ENCODE measurements around the gene MCF2L2. TPM values are rescaled to one million over a fixed set of nuclear protein-coding genes. Genes with fewer than 3 reads are reported as not detected.

The MCF2L2 gene
- total and polyA plus RNA-seq, 5 donors from 2014 or later = 2.1 to 20.7 (median 4.0) TPM

- no peak overlapping the region for H3K27ac Mint-ChIP-seq
- Histone ChIP-seq H3K4me3 (ENCODE audit: low read depth, low read length) (no peak overlapping the region), H3K27me3 (ENCODE audit: control insufficient read depth, insufficient read depth, low read length) (no peaks in the 10 kb centered on the region), H3K9me3 (ENCODE audit: control insufficient read depth in 2 of 2, low read length in 2 of 2) (no peaks in the 10 kb centered on the region), H3K27ac (ENCODE audit: insufficient read depth, low read length, poor library complexity, severe bottlenecking) (no peak overlapping the region), H3K4me1 (ENCODE audit: control insufficient read depth, insufficient read depth, low read length, poor library complexity, severe bottlenecking) (no peaks in the 10 kb centered on the region), H3K36me3 (ENCODE audit: control insufficient read depth, insufficient read depth, low read length) (no peaks in the 10 kb centered on the region)
- no peaks in the 10 kb centered on the region for H3K27me3 Mint-ChIP-seq
- no peaks in the 10 kb centered on the region for H3K4me1 Mint-ChIP-seq
- DNase-seq (no peak), ATAC-seq (ENCODE audit: low read depth in 2 of 2) (no peak)
- H3K36me3 Mint-ChIP-seq = peaks cover 10% of the 10 kb centered on the region
- no peak overlapping the region for H3K4me3 Mint-ChIP-seq
- H3K9me3 Mint-ChIP-seq = no peaks in the 10 kb centered on the region
These were observed 275.0 kb downstream of the MCF2L2 start for GRCh38 chr3:183153210-183153950.

GRCh38 chr3:183151821-183152351, 276.5 kb downstream of the MCF2L2 start:
- Mint-ChIP-seq H3K27ac (no peak overlapping the region), H3K4me1 (no peaks in the 10 kb centered on the region), H3K9me3 (no peaks in the 10 kb centered on the region), H3K27me3 (no peaks in the 10 kb centered on the region), H3K36me3 (peaks cover 14% of the 10 kb centered on the region), H3K4me3 (no peak overlapping the region)
- DNase-seq (no peak), ATAC-seq (ENCODE audit: low read depth in 2 of 2) (no peak)
- H3K4me3 ChIP-seq (ENCODE audit: low read depth, low read length) = no peak overlapping the region
- no peak overlapping the region for H3K27ac ChIP-seq (ENCODE audit: insufficient read depth, low read length, poor library complexity, severe bottlenecking)
- H3K36me3 ChIP-seq (ENCODE audit: control insufficient read depth, insufficient read depth, low read length) = no peaks in the 10 kb centered on the region
- no peaks in the 10 kb centered on the region for H3K9me3 ChIP-seq (ENCODE audit: control insufficient read depth in 2 of 2, low read length in 2 of 2)
- no peaks in the 10 kb centered on the region for H3K4me1 ChIP-seq (ENCODE audit: control insufficient read depth, insufficient read depth, low read length, poor library complexity, severe bottlenecking)
- no peaks in the 10 kb centered on the region for H3K27me3 ChIP-seq (ENCODE audit: control insufficient read depth, insufficient read depth, low read length)

GRCh38 chr3:183151086-183151485, 277.3 kb downstream of the MCF2L2 start:
- no peak overlapping the region for H3K4me3 Mint-ChIP-seq
- DNase-seq = no peak
- H3K9me3 ChIP-seq (ENCODE audit: control insufficient read depth in 2 of 2, low read length in 2 of 2) = no peaks in the 10 kb centered on the region
- ATAC-seq (ENCODE audit: low read depth in 2 of 2) = no peak
- H3K4me1 Mint-ChIP-seq = no peaks in the 10 kb centered on the region
- no peaks in the 10 kb centered on the region for H3K27me3 Mint-ChIP-seq
- H3K27me3 ChIP-seq (ENCODE audit: control insufficient read depth, insufficient read depth, low read length) = no peaks in the 10 kb centered on the region
- H3K27ac Mint-ChIP-seq = no peak overlapping the region
- H3K36me3 Mint-ChIP-seq = peaks cover 14% of the 10 kb centered on the region
- H3K36me3 ChIP-seq (ENCODE audit: control insufficient read depth, insufficient read depth, low read length) = no peaks in the 10 kb centered on the region
- no peak overlapping the region for H3K4me3 ChIP-seq (ENCODE audit: low read depth, low read length)
- H3K4me1 ChIP-seq (ENCODE audit: control insufficient read depth, insufficient read depth, low read length, poor library complexity, severe bottlenecking) = no peaks in the 10 kb centered on the region
- H3K9me3 Mint-ChIP-seq = no peaks in the 10 kb centered on the region
- H3K27ac ChIP-seq (ENCODE audit: insufficient read depth, low read length, poor library complexity, severe bottlenecking) = no peak overlapping the region

GRCh38 chr3:183149915-183150750, 278.3 kb downstream of the MCF2L2 start:
- H3K36me3 Mint-ChIP-seq = peaks cover 14% of the 10 kb centered on the region
- Histone ChIP-seq H3K27ac (ENCODE audit: insufficient read depth, low read length, poor library complexity, severe bottlenecking) (no peak overlapping the region), H3K4me1 (ENCODE audit: control insufficient read depth, insufficient read depth, low read length, poor library complexity, severe bottlenecking) (no peaks in the 10 kb centered on the region), H3K27me3 (ENCODE audit: control insufficient read depth, insufficient read depth, low read length) (no peaks in the 10 kb centered on the region), H3K36me3 (ENCODE audit: control insufficient read depth, insufficient read depth, low read length) (no peaks in the 10 kb centered on the region), H3K4me3 (ENCODE audit: low read depth, low read length) (no peak overlapping the region), H3K9me3 (ENCODE audit: control insufficient read depth in 2 of 2, low read length in 2 of 2) (no peaks in the 10 kb centered on the region)
- H3K4me1 Mint-ChIP-seq = no peaks in the 10 kb centered on the region
- DNase-seq (no peak), ATAC-seq (ENCODE audit: low read depth in 2 of 2) (no peak)
- no peak overlapping the region for H3K27ac Mint-ChIP-seq
- no peaks in the 10 kb centered on the region for H3K27me3 Mint-ChIP-seq
- H3K4me3 Mint-ChIP-seq = no peak overlapping the region
- H3K9me3 Mint-ChIP-seq = no peaks in the 10 kb centered on the region

- Mint-ChIP-seq H3K36me3 (peaks cover 13% of the 10 kb centered on the region), H3K27ac (no peak overlapping the region), H3K4me1 (peaks cover 0 to 2% (median 0%) of the 10 kb centered on the region in 4 donors), H3K27me3 (no peaks in the 10 kb centered on the region), H3K9me3 (no peaks in the 10 kb centered on the region), H3K4me3 (no peak overlapping the region)
- Histone ChIP-seq H3K4me3 (ENCODE audit: low read depth, low read length) (no peak overlapping the region), H3K36me3 (ENCODE audit: control insufficient read depth, insufficient read depth, low read length) (no peaks in the 10 kb centered on the region), H3K9me3 (ENCODE audit: control insufficient read depth in 2 of 2, low read length in 2 of 2) (no peaks in the 10 kb centered on the region), H3K27ac (ENCODE audit: insufficient read depth, low read length, poor library complexity, severe bottlenecking) (no peak overlapping the region), H3K27me3 (ENCODE audit: control insufficient read depth, insufficient read depth, low read length) (no peaks in the 10 kb centered on the region), H3K4me1 (ENCODE audit: control insufficient read depth, insufficient read depth, low read length, poor library complexity, severe bottlenecking) (no peaks in the 10 kb centered on the region)
- ATAC-seq (ENCODE audit: low read depth in 2 of 2) (no peak), DNase-seq (no peak)
These were observed 280.4 kb downstream of the MCF2L2 start for GRCh38 chr3:183148056-183148455.

GRCh38 chr3:183144363-183144762, 284.1 kb downstream of the MCF2L2 start:
- H3K36me3 Mint-ChIP-seq = peaks cover 8% of the 10 kb centered on the region
- ATAC-seq (ENCODE audit: low read depth in 2 of 2) (no peak), DNase-seq (no peak)
- peaks cover 0 to 2% (median 0%) of the 10 kb centered on the region in 4 donors for H3K4me1 Mint-ChIP-seq
- Histone ChIP-seq H3K4me3 (ENCODE audit: low read depth, low read length) (no peak overlapping the region), H3K27me3 (ENCODE audit: control insufficient read depth, insufficient read depth, low read length) (no peaks in the 10 kb centered on the region), H3K9me3 (ENCODE audit: control insufficient read depth in 2 of 2, low read length in 2 of 2) (no peaks in the 10 kb centered on the region), H3K4me1 (ENCODE audit: control insufficient read depth, insufficient read depth, low read length, poor library complexity, severe bottlenecking) (no peaks in the 10 kb centered on the region), H3K36me3 (ENCODE audit: control insufficient read depth, insufficient read depth, low read length) (no peaks in the 10 kb centered on the region), H3K27ac (ENCODE audit: insufficient read depth, low read length, poor library complexity, severe bottlenecking) (no peak overlapping the region)
- H3K9me3 Mint-ChIP-seq = no peaks in the 10 kb centered on the region
- no peak overlapping the region for H3K27ac Mint-ChIP-seq
- no peaks in the 10 kb centered on the region for H3K27me3 Mint-ChIP-seq
- H3K4me3 Mint-ChIP-seq = peak overlapping the region in 1 of 4 donors; percentile 72

GRCh38 chr3:183142199-183142598, 286.2 kb downstream of the MCF2L2 start:
- H3K27me3 Mint-ChIP-seq = no peaks in the 10 kb centered on the region
- no peaks in the 10 kb centered on the region for H3K9me3 ChIP-seq (ENCODE audit: control insufficient read depth in 2 of 2, low read length in 2 of 2)
- H3K27ac ChIP-seq (ENCODE audit: insufficient read depth, low read length, poor library complexity, severe bottlenecking) = no peak overlapping the region
- H3K36me3 Mint-ChIP-seq = peaks cover 8% of the 10 kb centered on the region
- H3K27ac Mint-ChIP-seq = no peak overlapping the region
- no peak overlapping the region for H3K4me3 Mint-ChIP-seq
- DNase-seq = no peak
- no peaks in the 10 kb centered on the region for H3K9me3 Mint-ChIP-seq
- no peaks in the 10 kb centered on the region for H3K4me1 ChIP-seq (ENCODE audit: control insufficient read depth, insufficient read depth, low read length, poor library complexity, severe bottlenecking)
- H3K4me1 Mint-ChIP-seq = peaks cover 0 to 2% (median 0%) of the 10 kb centered on the region in 4 donors
- no peaks in the 10 kb centered on the region for H3K27me3 ChIP-seq (ENCODE audit: control insufficient read depth, insufficient read depth, low read length)
- no peak overlapping the region for H3K4me3 ChIP-seq (ENCODE audit: low read depth, low read length)
- no peaks in the 10 kb centered on the region for H3K36me3 ChIP-seq (ENCODE audit: control insufficient read depth, insufficient read depth, low read length)
- ATAC-seq (ENCODE audit: low read depth in 2 of 2) = no peak
